ENCODE data around the gene CHGA. TPM values are rescaled to one million over a fixed set of nuclear protein-coding genes. Genes with fewer than 3 reads are reported as not detected.

CHGA gene
- total RNA-seq, 1 experiment from 2014 or later, result not detected

GRCh38 chr14:92974541-92975345, 51.8 kb downstream of the CHGA start:
- no peaks in the 10 kb centered on the region for H3K9me3 ChIP-seq (ENCODE audit: control insufficient read depth, insufficient read depth, low read depth, low read length)
- intact Hi-C loops (cut with micrococcal nuclease; ENCODE audit: unreplicated experiment), result no loop called here
- POLR2A ChIA-PET, result no interaction called here

GRCh38 chr14:92976268-92976667, 53.3 kb downstream of the CHGA start:
- POLR2A ChIA-PET, result no interaction called here
- BruUV-seq (replicated peaks), result no TSS peak
- H3K4me3 ChIP-seq (ENCODE audit: low read depth in 2 of 2, low read length in 2 of 2), result no peak overlapping the region
- intact Hi-C loops (cut with micrococcal nuclease; ENCODE audit: unreplicated experiment) (no loop called here), in situ Hi-C loops (cut with HindIII; ENCODE audit: low pct_unique_long_range_greater_than_20kb, low sequenced_read_pairs) (no loop called here)
- H3K36me3 ChIP-seq (ENCODE audit: control insufficient read depth, insufficient read depth, low read length), result no peaks in the 10 kb centered on the region
- H3K27ac ChIP-seq (ENCODE audit: low read length), result no peak overlapping the region
- no peak for TF ChIP-seq REST (IDR thresholded peaks at IDR 0.05; ENCODE audit: insufficient read depth in 1 of 2, low read depth in 2 of 2, low read length in 1 of 2)
- TF ChIP-seq SIN3A (IDR thresholded peaks at IDR 0.05; ENCODE audit: borderline replicate concordance, insufficient read depth, low read depth, low read length), result no peak
- no peak for TF ChIP-seq TCF7L2 (IDR thresholded peaks at IDR 0.05; ENCODE audit: low read depth, low read length)
- no peak for TF ChIP-seq POLR2AphosphoS5 (IDR thresholded peaks at IDR 0.05; ENCODE audit: low read depth, low read length)
- no peak for TF ChIP-seq CTCF (IDR thresholded peaks at IDR 0.05)
- DNase-seq (ENCODE audit: low read depth, low spot score) (no peak), ATAC-seq (no peak)
- no peaks in the 10 kb centered on the region for H3K27me3 ChIP-seq (ENCODE audit: control insufficient read depth, insufficient read depth, low read length)
- H3K9me3 ChIP-seq (ENCODE audit: control insufficient read depth, insufficient read depth, low read depth, low read length), result no peaks in the 10 kb centered on the region
- CTCF ChIA-PET, result no interaction called here
- no peaks in the 10 kb centered on the region for H3K4me1 ChIP-seq (ENCODE audit: control insufficient read depth, insufficient read depth, low read length)

More at GRCh38 chr14:92974541-92975345, 51.8 kb downstream of the CHGA start:
- ATAC-seq (no peak), DNase-seq (ENCODE audit: low read depth, low spot score) (no peak)
- CTCF ChIA-PET, result no interaction called here
- in situ Hi-C loops (cut with HindIII; ENCODE audit: low pct_unique_long_range_greater_than_20kb, low sequenced_read_pairs), result no loop called here
- H3K27ac ChIP-seq (ENCODE audit: low read length), result no peak overlapping the region
- no peaks in the 10 kb centered on the region for H3K36me3 ChIP-seq (ENCODE audit: control insufficient read depth, insufficient read depth, low read length)
- no TSS peak for BruUV-seq (replicated peaks)
- no peak overlapping the region for H3K4me3 ChIP-seq (ENCODE audit: low read depth in 2 of 2, low read length in 2 of 2)
- H3K27me3 ChIP-seq (ENCODE audit: control insufficient read depth, insufficient read depth, low read length), result no peaks in the 10 kb centered on the region
- no peak for TF ChIP-seq TCF7L2 (IDR thresholded peaks at IDR 0.05; ENCODE audit: low read depth, low read length)
- no peak for TF ChIP-seq POLR2AphosphoS5 (IDR thresholded peaks at IDR 0.05; ENCODE audit: low read depth, low read length)
- TF ChIP-seq REST (IDR thresholded peaks at IDR 0.05; ENCODE audit: insufficient read depth in 1 of 2, low read depth in 2 of 2, low read length in 1 of 2), result no peak
- TF ChIP-seq SIN3A (IDR thresholded peaks at IDR 0.05; ENCODE audit: borderline replicate concordance, insufficient read depth, low read depth, low read length), result no peak
- TF ChIP-seq CTCF (IDR thresholded peaks at IDR 0.05), result no peak
- H3K4me1 ChIP-seq (ENCODE audit: control insufficient read depth, insufficient read depth, low read length), result no peaks in the 10 kb centered on the region

Measured in Panc1 (cell line).